ENCODE measurements around the gene TRIL.

TRIL gene

GRCh38 chr7:28953633-28954032, 4.5 kb downstream of the TRIL start:
- Histone ChIP-seq H4K20me1 (no peaks in the 10 kb centered on the region), H3K9me3 (peaks cover 54% of the 10 kb centered on the region), H3K36me3 (0 out of 2 replicates have a peak, but pooled peaks cover 5% of the 10 kb centered on the region), H3K27me3 (peaks cover 27% of the 10 kb centered on the region), H3K4me1 (peaks cover 81% of the 10 kb centered on the region), H3K4me2 (peak overlapping the region; percentile 90), H3K4me3 (peak overlapping the region; percentile 66), H3K27ac (peak overlapping the region; percentile 71), H3K9ac (peak overlapping the region; percentile 65)
- no peak for TF ChIP-seq Cebpa-rat (IDR thresholded peaks at IDR 0.05)

- TF ChIP-seq Cebpa-rat (IDR thresholded peaks at IDR 0.05): no peak
- Histone ChIP-seq H3K4me1 (peaks cover 8% of the 10 kb centered on the region), H3K9me3 (peaks cover 12% of the 10 kb centered on the region), H3K4me3 (no peak overlapping the region), H3K9ac (no peak overlapping the region), H4K20me1 (no peaks in the 10 kb centered on the region), H3K36me3 (no peaks in the 10 kb centered on the region), H3K4me2 (no peak overlapping the region), H3K27ac (no peak overlapping the region), H3K27me3 (no peaks in the 10 kb centered on the region)
Observed at GRCh38 chr7:28942168-28942567, 16.0 kb downstream of the TRIL start.

GRCh38 chr7:28941633-28942032, 16.5 kb downstream of the TRIL start:
- H3K4me3 ChIP-seq: no peak overlapping the region
- H3K9me3 ChIP-seq: peaks cover 11% of the 10 kb centered on the region
- H3K36me3 ChIP-seq: no peaks in the 10 kb centered on the region
- H4K20me1 ChIP-seq: no peaks in the 10 kb centered on the region
- no peak overlapping the region for H3K4me2 ChIP-seq
- H3K27ac ChIP-seq: no peak overlapping the region
- no peak for TF ChIP-seq Cebpa-rat (IDR thresholded peaks at IDR 0.05)
- H3K27me3 ChIP-seq: no peaks in the 10 kb centered on the region
- no peak overlapping the region for H3K9ac ChIP-seq
- peaks cover 12% of the 10 kb centered on the region for H3K4me1 ChIP-seq

- H3K27me3 ChIP-seq: no peaks in the 10 kb centered on the region
- TF ChIP-seq Cebpa-rat (IDR thresholded peaks at IDR 0.05): no peak
- H3K4me1 ChIP-seq: peaks cover 19% of the 10 kb centered on the region
- no peaks in the 10 kb centered on the region for H3K36me3 ChIP-seq
- no peak overlapping the region for H3K9ac ChIP-seq
- H3K27ac ChIP-seq: no peak overlapping the region
- no peak overlapping the region for H3K4me3 ChIP-seq
- H3K4me2 ChIP-seq: no peak overlapping the region
- no peaks in the 10 kb centered on the region for H4K20me1 ChIP-seq
- peaks cover 4% of the 10 kb centered on the region for H3K9me3 ChIP-seq
Observed at GRCh38 chr7:28940741-28941384, 17.3 kb downstream of the TRIL start.

GRCh38 chr7:28939844-28940544, 18.1 kb downstream of the TRIL start:
- TF ChIP-seq Cebpa-rat (IDR thresholded peaks at IDR 0.05): no peak
- peaks cover 28% of the 10 kb centered on the region for H3K4me1 ChIP-seq
- H3K4me3 ChIP-seq: no peak overlapping the region
- H3K9me3 ChIP-seq: peaks cover under 1% of the 10 kb centered on the region; the same call in 1 of the 2 replicates
- H3K27ac ChIP-seq: no peak overlapping the region
- H4K20me1 ChIP-seq: no peaks in the 10 kb centered on the region
- H3K9ac ChIP-seq: no peak overlapping the region
- H3K27me3 ChIP-seq: no peaks in the 10 kb centered on the region
- H3K4me2 ChIP-seq: no peak overlapping the region
- H3K36me3 ChIP-seq: no peaks in the 10 kb centered on the region

- no peaks in the 10 kb centered on the region for H3K27me3 ChIP-seq
- H4K20me1 ChIP-seq: no peaks in the 10 kb centered on the region
- H3K27ac ChIP-seq: no peak overlapping the region
- no peak overlapping the region for H3K4me2 ChIP-seq
- peaks cover 33% of the 10 kb centered on the region for H3K4me1 ChIP-seq
- no peak for TF ChIP-seq Cebpa-rat (IDR thresholded peaks at IDR 0.05)
- no peak overlapping the region for H3K9ac ChIP-seq
- peaks cover 7% of the 10 kb centered on the region for H3K9me3 ChIP-seq
- H3K36me3 ChIP-seq: no peaks in the 10 kb centered on the region
- H3K4me3 ChIP-seq: no peak overlapping the region
Observed at GRCh38 chr7:28939367-28939766, 18.8 kb downstream of the TRIL start.

GRCh38 chr7:28937619-28938018, 20.5 kb downstream of the TRIL start:
- Histone ChIP-seq H3K9me3 (peaks cover 10% of the 10 kb centered on the region), H3K4me2 (no peak overlapping the region), H3K36me3 (no peaks in the 10 kb centered on the region), H3K4me1 (peaks cover 49% of the 10 kb centered on the region), H3K27me3 (no peaks in the 10 kb centered on the region), H3K27ac (peak overlapping the region; percentile 20; the same call in 1 of the 2 replicates), H3K9ac (no peak overlapping the region), H4K20me1 (no peaks in the 10 kb centered on the region), H3K4me3 (no peak overlapping the region)
- no peak for TF ChIP-seq Cebpa-rat (IDR thresholded peaks at IDR 0.05)

GRCh38 chr7:28937103-28937502, 21.0 kb downstream of the TRIL start:
- no peak overlapping the region for H3K27ac ChIP-seq
- H3K9ac ChIP-seq: no peak overlapping the region
- peaks cover 55% of the 10 kb centered on the region for H3K4me1 ChIP-seq
- peaks cover 10% of the 10 kb centered on the region for H3K9me3 ChIP-seq
- H4K20me1 ChIP-seq: no peaks in the 10 kb centered on the region
- no peaks in the 10 kb centered on the region for H3K27me3 ChIP-seq
- TF ChIP-seq Cebpa-rat (IDR thresholded peaks at IDR 0.05): no peak
- no peak overlapping the region for H3K4me2 ChIP-seq
- H3K36me3 ChIP-seq: no peaks in the 10 kb centered on the region
- no peak overlapping the region for H3K4me3 ChIP-seq

- no peaks in the 10 kb centered on the region for H3K27me3 ChIP-seq
- peaks cover 71% of the 10 kb centered on the region for H3K4me1 ChIP-seq
- no peak overlapping the region for H3K4me3 ChIP-seq
- peaks cover 10% of the 10 kb centered on the region for H3K9me3 ChIP-seq
- no peak overlapping the region for H3K9ac ChIP-seq
- no peak overlapping the region for H3K27ac ChIP-seq
- no peak for TF ChIP-seq Cebpa-rat (IDR thresholded peaks at IDR 0.05)
- peak overlapping the region; percentile 17; the same call in 1 of the 2 replicates for H3K4me2 ChIP-seq
- no peaks in the 10 kb centered on the region for H3K36me3 ChIP-seq
- H4K20me1 ChIP-seq: no peaks in the 10 kb centered on the region
Observed at GRCh38 chr7:28933846-28934320, 24.2 kb downstream of the TRIL start.

GRCh38 chr7:28931565-28931964, 26.6 kb downstream of the TRIL start:
- peaks cover 80% of the 10 kb centered on the region for H3K4me1 ChIP-seq
- peak overlapping the region; percentile 4; the same call in 1 of the 2 replicates for H3K4me2 ChIP-seq
- peaks cover 10% of the 10 kb centered on the region for H3K9me3 ChIP-seq
- no peaks in the 10 kb centered on the region for H4K20me1 ChIP-seq
- no peak overlapping the region for H3K9ac ChIP-seq
- H3K27me3 ChIP-seq: no peaks in the 10 kb centered on the region
- no peak overlapping the region for H3K4me3 ChIP-seq
- no peaks in the 10 kb centered on the region for H3K36me3 ChIP-seq
- no peak overlapping the region for H3K27ac ChIP-seq
- TF ChIP-seq Cebpa-rat (IDR thresholded peaks at IDR 0.05): no peak
